Measurements from ENCODE around the gene P4HA2.

The P4HA2 gene

DNA sequence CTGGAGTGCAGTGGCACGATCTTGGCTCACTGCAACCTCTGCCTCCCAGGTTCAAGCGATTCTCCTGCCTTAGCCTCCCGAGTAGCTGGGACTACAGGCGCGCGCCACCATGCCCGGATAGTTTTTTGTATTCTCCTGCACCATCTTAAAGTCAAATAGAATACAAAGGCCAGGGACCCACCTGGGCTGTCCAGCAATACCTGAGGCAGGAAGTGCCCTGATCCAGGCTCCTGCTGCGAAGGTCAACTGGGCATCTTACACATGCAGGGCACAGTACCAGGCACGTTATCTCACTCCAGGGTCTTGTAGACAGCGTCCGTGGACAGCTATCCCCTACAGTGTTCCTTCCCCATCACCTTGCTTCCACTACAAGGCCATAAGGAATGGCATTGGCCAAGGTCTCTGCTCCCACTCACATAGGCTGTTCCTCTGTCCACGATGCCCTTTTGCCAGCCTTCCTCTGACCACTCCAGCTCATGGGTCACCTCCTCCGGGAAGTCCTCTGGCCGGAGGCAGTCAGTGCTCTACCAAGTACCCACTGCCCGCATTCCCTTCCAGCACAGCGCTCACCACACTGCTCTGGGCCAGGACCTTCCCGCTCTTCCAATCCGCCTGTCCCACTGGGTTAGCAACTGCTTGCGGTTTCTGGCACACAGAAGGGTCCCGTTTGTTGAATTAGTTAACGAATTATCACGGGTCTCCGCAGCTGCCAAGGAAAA lies 978 bp downstream of the P4HA2 start:
- H3K4me3 ChIP-seq (ENCODE audit: low read depth, low read length) = no peak overlapping the region
- DNase-seq (ENCODE audit: low read depth) = no peak
- TF ChIP-seq POLR2A (IDR thresholded peaks at IDR 0.05; ENCODE audit: extremely low read depth, insufficient read length) (no peak), MYC (IDR thresholded peaks at IDR 0.05; ENCODE audit: low read depth, low read length) (no peak)
- TF ChIP-seq, protein P1, sequence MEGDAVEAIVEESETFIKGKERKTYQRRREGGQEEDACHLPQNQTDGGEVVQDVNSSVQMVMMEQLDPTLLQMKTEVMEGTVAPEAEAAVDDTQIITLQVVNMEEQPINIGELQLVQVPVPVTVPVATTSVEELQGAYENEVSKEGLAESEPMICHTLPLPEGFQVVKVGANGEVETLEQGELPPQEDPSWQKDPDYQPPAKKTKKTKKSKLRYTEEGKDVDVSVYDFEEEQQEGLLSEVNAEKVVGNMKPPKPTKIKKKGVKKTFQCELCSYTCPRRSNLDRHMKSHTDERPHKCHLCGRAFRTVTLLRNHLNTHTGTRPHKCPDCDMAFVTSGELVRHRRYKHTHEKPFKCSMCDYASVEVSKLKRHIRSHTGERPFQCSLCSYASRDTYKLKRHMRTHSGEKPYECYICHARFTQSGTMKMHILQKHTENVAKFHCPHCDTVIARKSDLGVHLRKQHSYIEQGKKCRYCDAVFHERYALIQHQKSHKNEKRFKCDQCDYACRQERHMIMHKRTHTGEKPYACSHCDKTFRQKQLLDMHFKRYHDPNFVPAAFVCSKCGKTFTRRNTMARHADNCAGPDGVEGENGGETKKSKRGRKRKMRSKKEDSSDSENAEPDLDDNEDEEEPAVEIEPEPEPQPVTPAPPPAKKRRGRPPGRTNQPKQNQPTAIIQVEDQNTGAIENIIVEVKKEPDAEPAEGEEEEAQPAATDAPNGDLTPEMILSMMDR (IDR thresholded peaks at IDR 0.05; ENCODE audit: low read depth, low read length) = no peak
- TF ChIP-seq, protein P2, sequence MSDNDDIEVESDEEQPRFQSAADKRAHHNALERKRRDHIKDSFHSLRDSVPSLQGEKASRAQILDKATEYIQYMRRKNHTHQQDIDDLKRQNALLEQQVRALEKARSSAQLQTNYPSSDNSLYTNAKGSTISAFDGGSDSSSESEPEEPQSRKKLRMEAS (IDR thresholded peaks at IDR 0.05; ENCODE audit: low read depth, low read length) = no peak

DNA sequence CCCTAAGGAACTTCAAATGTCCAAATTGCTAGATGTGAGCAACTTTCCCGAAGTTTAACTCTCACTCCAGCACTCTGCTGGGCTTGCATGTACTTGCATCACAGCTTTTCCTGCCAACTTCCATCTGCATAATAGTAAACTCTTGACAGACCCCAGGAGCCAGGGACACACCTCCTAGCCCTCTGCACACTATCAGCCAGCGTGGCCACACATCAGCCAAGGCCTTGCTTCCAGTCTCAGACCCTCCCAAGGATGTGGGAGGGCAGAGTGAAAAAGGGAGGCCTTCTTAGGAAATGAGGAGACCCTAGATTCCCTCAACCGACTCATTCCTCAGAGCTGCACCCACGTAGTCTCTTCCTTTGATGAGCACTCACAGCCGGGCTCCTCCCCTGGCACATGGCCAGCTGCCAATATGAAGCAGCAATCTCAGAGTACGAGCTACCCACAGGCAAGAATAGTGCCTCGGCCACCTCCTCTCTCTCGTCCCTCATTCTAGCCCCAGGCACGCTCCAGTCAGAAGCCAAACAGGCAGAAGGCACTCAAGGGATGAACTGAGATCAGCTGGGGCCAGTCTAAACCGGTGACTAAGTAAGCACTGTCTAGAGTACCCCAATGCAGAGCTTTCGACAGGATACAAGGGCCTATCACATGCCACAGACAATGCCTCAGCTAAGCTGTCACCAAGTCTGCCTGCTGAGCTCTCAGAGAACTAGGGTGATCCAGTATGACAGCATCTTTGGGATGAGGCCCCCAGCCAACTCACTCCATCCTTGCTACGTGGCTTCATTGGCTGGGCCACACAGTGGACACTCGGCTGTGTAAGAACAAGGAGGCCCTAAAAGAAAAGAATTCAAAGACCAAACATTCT lies 2.3 kb downstream of the P4HA2 start:
- peak; percentile 17 for DNase-seq (ENCODE audit: low read depth)
- H3K4me3 ChIP-seq (ENCODE audit: low read depth, low read length) = no peak overlapping the region
- TF ChIP-seq, protein P2 (IDR thresholded peaks at IDR 0.05; ENCODE audit: low read depth, low read length) = no peak
- TF ChIP-seq MYC (IDR thresholded peaks at IDR 0.05; ENCODE audit: low read depth, low read length) (no peak), POLR2A (IDR thresholded peaks at IDR 0.05; ENCODE audit: extremely low read depth, insufficient read length) (no peak)
- TF ChIP-seq, protein P1 (IDR thresholded peaks at IDR 0.05; ENCODE audit: low read depth, low read length) = no peak

DNA sequence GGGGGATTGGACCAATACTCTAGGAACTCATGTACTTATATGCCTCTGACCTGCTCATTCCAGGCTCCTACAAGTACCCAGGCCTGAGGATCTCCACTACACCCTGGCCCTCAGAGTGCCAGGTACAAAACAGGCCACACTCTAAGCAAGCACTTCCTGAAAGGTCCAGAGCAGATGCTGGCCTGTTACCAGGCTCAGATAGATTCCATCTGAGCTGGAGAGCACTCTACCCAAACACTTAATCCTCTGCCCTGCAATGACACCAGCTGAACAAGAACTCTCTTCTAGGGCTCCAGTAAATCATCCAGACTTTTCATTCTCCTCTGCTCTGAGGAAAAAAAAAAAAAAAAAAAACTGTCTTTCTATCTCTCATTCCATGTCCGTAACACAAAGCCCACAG lies 2.9 kb downstream of the P4HA2 start:
- TF ChIP-seq MYC (IDR thresholded peaks at IDR 0.05; ENCODE audit: low read depth, low read length) = no peak
- no peak for TF ChIP-seq POLR2A (IDR thresholded peaks at IDR 0.05; ENCODE audit: extremely low read depth, insufficient read length)
- no peak overlapping the region for H3K4me3 ChIP-seq (ENCODE audit: low read depth, low read length)
- no peak for DNase-seq (ENCODE audit: low read depth)

DNA sequence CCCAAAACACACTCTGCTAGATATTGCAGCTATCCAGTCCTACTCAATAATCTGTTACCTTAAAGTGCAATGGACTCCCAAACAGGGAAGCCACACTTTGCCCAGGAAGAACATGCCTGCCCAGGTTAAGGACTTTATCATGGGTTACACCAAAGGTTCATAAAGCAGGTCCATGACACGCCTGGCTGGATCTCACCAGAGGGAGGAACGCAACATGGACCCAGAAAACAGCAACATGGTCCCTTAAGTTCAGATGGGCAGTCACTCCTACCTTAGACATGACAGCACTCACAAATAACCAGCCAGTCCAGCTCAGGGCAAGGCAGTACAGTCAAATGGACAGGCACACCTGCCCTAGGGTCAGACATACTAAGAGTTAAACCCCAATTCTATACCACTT lies 3.8 kb downstream of the P4HA2 start:
- TF ChIP-seq, protein P1 (IDR thresholded peaks at IDR 0.05; ENCODE audit: low read depth, low read length) = no peak
- TF ChIP-seq POLR2A (IDR thresholded peaks at IDR 0.05; ENCODE audit: extremely low read depth, insufficient read length) (no peak), MYC (IDR thresholded peaks at IDR 0.05; ENCODE audit: low read depth, low read length) (no peak)
- TF ChIP-seq, protein P2 (IDR thresholded peaks at IDR 0.05; ENCODE audit: low read depth, low read length) = no peak
- no peak overlapping the region for H3K4me3 ChIP-seq (ENCODE audit: low read depth, low read length)
- no peak for DNase-seq (ENCODE audit: low read depth)

- TF ChIP-seq POLR2A (IDR thresholded peaks at IDR 0.05; ENCODE audit: extremely low read depth, insufficient read length) = no peak
- TF ChIP-seq, protein P1 (IDR thresholded peaks at IDR 0.05; ENCODE audit: low read depth, low read length) = no peak
- no peak for TF ChIP-seq MYC (IDR thresholded peaks at IDR 0.05; ENCODE audit: low read depth, low read length)
- TF ChIP-seq, protein P2 (IDR thresholded peaks at IDR 0.05; ENCODE audit: low read depth, low read length) = no peak
- DNase-seq (ENCODE audit: low read depth) = no peak
- H3K4me3 ChIP-seq (ENCODE audit: low read depth, low read length) = no peak overlapping the region
These were observed 5.0 kb downstream of the P4HA2 start for GRCh38 chr5:132222649-132223038.
